GM19328 (cell line): Measurements from ENCODE around the gene FAM168A.

Source experiments
- ATAC-seq: cut with Tn5 transposase; IDR thresholded peaks from one replicate; pipeline ENCODE4 v1.9.1; 2021; ENCODE audit warnings: mild to moderate bottlenecking, moderate library complexity; ENCODE audit not compliant: unreplicated experiment

FAM168A gene

GRCh38 chr11:73559743-73560142 is 38.2 kb downstream of the FAM168A start:
- no peak for ATAC-seq

DNA sequence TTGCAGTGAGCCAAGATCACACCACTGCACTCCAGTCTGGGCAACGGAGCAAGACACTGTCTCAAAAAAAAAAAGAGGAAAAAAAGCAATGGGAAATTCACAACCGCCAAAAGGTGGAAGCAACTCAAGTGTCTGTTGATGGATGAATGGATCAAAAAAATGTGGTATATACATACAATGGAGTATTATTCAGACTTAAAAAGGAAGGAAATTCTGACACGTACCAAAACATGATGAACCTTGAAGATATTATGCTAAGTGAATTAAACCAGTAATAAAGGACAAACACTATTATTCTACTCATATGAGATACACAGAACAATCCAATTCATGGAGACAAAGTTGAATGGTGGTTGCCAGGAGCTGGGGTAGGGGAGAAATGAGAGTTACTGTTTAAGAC is 40.9 kb downstream of the FAM168A start:
- no peak for ATAC-seq

- ATAC-seq: no peak
Measured at GRCh38 chr11:73555615-73556014, 42.3 kb downstream of the FAM168A start.

DNA sequence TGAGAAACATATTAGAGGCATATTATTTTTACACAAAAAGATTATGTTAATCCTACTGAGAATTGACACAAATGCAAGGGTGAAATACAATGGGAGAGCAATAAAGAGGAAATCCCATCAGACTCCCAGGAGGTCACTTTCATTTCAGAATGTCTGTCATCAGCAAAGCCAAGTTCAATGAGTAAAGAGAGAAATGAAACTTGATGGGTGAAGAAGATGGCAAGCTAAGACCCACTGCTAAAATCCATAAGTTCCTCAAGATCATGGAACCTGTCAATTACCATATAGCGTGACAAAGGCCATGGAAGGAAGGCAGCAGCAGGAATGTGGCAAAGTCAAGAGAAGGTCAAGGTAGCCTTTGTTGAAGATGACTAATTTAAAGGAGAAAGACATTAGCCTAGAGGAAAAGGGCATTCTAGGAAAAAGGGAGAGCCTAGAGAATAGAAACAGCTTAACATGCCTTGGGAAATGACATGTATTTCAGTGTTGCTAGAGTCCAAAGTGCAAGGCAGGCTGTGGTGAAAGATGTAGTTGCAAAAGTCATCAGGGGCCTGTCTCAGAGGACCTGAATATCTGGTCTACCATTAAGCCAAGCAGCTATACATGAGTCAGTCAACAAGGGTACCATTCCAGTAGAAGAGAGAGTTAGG is 43.1 kb downstream of the FAM168A start:
- ATAC-seq: no peak

GRCh38 chr11:73553266-73553665 is 44.6 kb downstream of the FAM168A start:
- ATAC-seq: no peak

DNA sequence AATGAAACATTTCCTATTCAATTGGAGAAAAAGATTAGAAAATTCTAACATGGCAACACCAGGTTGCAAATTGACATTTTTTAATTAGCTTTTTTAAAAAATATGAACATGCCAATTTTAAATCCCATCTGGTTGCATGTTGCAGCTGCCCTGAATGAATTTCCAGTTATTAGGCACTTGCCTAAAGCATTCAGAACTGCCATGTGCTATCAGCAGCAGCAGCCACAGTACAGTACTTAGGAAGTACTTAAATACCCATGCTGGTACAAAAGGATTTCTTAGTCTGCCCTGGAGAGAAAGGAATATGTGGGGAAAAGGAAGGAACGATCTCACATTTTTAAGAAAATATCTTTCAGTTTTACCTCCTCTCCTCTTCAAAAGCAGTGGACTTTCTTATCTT is 46.2 kb downstream of the FAM168A start:
- ATAC-seq: no peak

GRCh38 chr11:73549376-73549775 is 48.5 kb downstream of the FAM168A start:
- ATAC-seq: no peak

DNA sequence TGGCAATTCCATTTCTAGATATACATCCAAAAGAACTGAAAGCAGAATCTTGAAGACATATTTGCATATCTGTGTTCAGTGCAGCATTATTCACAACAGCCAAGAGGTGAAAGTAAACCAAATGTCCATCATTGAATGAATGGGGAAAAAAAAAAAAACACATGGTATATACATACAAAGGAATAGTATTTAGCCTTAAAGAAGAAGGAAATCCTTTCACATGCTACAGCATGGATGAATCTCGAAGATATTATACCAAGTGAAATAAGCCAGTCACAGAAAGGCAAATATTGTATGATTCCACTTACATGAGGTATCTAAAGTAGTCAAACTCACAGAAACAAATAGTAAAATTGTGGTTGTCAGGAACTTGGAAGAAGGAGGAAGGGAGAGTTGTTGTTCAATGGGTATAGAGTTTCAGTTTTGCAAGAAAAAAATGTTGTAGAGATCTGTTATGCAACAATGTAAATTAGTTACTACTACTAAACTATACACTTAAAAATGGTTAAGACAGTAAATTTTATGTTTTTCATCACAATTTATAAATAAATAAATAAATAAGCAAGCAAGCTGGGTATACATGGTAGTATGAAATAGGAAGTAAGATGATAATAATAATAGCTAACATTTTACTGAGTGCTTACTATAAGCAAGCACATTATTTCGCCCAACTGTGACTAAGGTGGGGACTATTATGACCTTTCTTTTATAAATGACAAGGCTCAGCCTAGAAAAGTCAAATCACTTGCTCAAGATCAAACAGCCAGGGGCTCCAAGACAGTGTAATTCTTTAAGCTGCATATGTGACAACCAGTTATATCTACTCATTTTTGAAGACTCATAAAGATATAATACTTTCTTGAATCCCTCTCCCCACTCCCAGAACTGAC is 50.0 kb downstream of the FAM168A start:
- ATAC-seq: no peak

DNA sequence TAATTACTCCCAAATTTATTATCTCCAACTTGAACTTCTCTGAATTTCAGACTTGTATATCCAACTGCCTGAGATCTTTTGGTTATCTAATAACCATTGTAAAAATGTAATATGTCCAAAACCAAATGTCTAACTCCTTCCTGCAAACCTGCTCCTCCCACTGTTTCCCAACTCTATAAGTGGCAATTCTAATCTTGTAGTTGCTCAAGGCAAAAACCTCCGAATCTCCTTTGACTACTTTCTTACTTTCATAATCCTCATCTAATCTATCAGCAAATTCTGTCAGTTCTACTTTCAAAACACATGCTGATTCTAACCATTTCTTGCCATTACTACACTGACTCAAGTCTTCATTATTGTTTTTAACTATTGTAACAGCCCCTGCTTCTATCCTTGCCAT is 55.7 kb downstream of the FAM168A start:
- ATAC-seq: no peak

DNA sequence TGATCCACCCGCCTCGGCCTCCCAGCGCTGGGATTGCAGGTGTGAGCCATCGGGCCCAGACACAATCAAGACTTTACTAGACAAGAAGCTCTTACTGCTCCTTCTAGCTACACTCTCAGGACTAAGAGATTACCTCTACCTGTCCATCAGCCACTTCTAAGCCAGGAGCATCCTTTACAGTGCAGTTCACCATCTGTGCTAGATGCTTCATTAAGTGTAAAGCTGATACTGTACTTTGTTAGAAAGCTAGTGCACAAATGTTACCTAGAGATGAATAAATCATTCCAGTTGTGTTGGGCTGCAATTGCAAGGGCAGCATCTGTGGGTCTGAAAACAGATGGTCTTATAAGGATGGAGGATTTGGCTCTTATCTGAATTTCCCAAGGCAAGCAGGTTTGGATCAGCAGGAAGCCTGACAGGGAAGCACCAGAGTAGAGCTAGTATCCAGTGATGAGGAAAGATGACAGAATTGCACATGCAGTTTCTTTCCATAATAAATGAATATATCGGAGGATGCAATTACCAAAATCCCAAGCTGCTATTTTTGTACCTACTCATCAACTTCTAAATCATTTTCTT is 58.3 kb downstream of the FAM168A start:
- ATAC-seq: no peak

DNA sequence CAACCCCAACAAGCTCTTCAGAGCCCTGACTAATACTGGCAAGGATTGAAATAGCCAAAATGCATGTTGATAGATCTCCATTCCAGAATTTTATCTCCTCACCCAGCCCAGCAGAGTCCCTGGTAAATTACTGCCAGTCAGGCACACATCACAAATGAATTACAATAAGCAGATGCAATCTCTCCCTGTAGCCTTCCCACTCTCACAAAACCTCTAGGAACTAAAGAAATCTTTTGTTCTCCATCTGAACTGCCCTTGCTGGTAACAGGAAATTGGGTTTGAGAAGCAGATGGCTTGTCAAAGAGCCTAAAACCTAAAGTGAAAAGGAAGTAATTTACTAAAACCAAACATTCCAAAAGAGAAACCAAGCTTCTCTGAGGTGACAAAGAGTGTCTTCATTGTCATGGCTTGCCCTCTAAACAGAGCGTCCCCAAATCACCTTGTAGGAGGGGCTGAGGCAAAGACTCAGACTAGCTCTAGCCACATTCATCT is 59.5 kb downstream of the FAM168A start:
- no peak for ATAC-seq

DNA sequence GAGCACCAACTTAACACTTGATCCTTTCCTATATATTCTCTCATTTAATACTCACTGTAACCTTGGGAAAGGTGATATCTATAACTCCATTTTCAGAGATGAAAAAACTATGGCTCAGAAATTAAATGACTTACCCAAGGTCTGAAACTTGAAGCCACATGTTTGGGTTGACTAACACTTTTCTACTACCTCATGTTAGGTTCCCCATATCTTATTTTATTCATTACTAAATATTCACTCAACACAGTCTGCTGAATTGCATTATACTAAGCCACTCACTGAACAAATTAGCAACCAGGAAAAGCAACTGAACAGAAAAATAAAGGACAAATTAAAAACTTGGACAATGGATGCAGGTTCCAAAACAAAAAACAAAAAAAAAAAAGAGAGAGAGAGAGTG is 59.9 kb downstream of the FAM168A start:
- no peak for ATAC-seq

GRCh38 chr11:73536961-73537360 is 61.0 kb downstream of the FAM168A start:
- ATAC-seq: no peak

- ATAC-seq: no peak
Measured at GRCh38 chr11:73532310-73532709, 65.6 kb downstream of the FAM168A start.

DNA sequence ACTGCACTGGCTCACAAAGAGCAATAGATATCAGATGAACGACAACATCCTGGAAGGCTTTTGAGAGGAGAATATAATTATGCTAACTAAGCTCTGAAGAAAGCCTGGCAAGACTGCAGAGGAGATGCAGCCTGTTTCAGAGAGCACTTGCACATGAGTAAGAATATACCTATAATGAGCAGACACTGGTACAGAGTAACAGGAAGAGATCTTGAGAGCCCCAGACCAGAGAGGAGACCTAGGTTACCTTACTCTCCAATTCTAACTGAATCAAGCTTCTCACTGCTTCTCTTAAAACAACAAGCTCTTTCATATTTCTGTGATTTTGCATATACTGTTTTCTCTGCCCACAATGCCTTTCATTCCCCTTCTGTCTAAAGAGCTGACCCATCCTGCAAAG is 66.5 kb downstream of the FAM168A start:
- ATAC-seq: no peak

DNA sequence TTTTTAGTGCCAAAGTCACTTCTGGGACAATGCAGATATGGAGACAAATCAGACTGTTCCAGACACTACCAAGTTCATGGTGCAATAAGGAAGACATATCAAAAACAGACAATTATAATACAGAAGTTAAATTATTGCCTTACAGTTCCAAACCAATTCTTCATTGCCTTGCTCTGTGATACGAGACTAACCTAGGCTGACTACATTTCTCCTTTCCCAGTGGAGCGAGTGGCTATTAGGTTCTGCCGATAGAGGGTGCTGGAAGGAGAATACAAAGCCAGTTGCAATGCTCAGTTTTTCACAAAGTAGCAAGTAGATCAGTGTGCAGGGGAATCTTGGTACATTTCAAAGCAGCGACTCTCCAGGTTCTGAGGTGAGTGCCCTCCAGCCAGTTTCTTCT is 67.8 kb downstream of the FAM168A start:
- no peak for ATAC-seq

GRCh38 chr11:73529204-73529530 is 68.7 kb downstream of the FAM168A start:
- no peak for ATAC-seq

DNA sequence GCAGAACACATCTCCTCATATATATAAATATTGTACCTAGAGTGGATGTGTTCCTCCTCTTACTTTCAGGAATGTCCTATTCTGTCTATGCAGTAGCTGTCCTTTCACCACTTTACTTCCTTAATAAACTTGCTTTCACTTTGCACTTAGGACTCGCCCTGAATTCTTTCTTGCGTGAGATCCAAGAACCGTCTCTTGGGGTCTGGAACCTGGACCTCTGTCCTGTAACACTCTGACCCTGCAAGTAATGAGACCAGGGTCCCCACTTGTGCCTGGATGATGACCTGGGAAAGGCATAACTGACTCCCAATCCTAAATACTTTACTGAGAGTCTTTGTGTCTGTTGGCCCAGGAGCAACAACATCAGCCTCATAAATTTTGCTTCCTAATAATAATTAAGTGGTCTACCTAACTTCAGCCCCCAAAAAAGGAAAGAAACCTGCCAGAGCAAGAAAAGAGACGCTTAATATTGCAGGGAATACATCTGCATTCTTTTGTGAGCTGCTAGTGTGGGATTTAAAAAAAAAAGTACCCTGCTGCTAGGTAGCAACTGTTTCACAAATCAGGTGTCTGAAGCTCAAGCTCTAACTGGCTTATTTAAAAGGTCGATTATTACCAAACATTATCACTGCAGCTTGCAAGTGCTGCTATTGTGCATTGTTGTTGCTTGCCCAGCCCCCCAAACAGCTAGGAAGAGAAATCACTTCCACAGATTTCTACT is 69.3 kb downstream of the FAM168A start:
- no peak for ATAC-seq

DNA sequence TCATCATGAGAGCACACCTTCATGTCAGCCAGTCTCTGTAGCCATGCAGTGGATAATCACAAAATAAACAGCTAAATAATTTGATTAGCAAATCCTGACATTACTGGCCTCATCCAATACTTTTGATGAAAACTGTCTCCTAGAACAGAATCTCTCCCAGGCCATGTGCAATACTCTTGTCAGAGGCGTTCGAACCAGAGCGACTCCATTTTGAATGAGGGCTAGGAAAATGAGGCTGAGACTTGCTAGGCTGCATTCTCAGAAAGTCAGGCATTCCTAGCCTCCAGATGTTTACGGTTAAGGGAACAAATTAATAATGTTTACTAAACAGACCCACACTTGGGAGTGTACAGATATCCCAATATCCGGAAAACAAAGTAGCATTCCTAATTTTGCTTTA is 69.9 kb downstream of the FAM168A start:
- ATAC-seq: no peak

- ATAC-seq: no peak
Measured at GRCh38 chr11:73525611-73526010, 72.3 kb downstream of the FAM168A start.

GRCh38 chr11:73524774-73525173 is 73.1 kb downstream of the FAM168A start:
- no peak for ATAC-seq
